Measurements from ENCODE around the gene EMILIN3.

DNA sequence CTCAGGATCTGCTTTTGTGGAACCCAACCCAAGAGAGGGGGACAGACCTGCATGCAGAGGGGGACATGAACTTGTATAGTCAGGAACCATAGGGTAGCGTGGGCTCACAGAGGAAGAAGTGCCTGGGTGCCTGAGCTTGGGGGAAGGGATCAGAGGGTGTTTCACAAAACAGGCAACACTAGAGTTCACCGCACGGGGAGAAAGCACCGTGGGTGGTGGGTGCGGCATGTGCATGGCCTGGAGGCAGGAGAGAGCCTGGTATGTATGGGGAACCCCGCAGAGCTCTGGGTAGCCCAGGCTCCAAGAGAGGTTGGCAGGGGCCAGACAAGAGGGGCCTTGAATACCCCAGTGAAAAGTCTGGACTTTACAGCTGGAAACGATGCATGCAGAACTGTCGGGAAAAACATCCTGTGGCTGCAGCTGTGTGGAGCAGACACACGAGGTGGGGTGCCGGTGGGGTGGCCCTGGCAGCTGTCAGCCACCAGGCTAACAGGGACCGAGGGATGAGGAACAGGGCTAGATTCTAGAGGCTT, 6.7 kb upstream of the EMILIN3 start:
- TF ChIP-seq GATA2 (IDR thresholded peaks at IDR 0.05; ENCODE audit: low read depth, low read length), result no peak
- no peak for TF ChIP-seq GATA3 (IDR thresholded peaks at IDR 0.05; ENCODE audit: low read depth, low read length)

All from SH-SY5Y (cell line).